ENCODE data around the gene GPR119.
"Not testable (repeated sequence)": the region's sequence is repeated elsewhere in the genome, so short reads cannot be mapped to it uniquely, and the experiment has no call there.

GPR119 gene

GRCh38 chrX:130339408-130340222 lies 45.9 kb downstream of the GPR119 start, which contains the start of gene SLC25A14:
SLC25A14 (plus strand) TSS chrX:130339919; CDS start chrX:130340279, 360 bp downstream.
- DNase-seq (ENCODE audit: low spot score): peak; percentile 76

GRCh38 chrX:130338869-130339268 lies 46.6 kb downstream of the GPR119 start:
- DNase-seq (ENCODE audit: low spot score): not testable (repeated sequence)

GRCh38 chrX:130336531-130336930 lies 48.9 kb downstream of the GPR119 start:
- no peak for DNase-seq (ENCODE audit: low spot score)
